K562 (cell line): ENCODE results near the gene RPTOR. TPM values are rescaled to one million over a fixed set of nuclear protein-coding genes. Genes with fewer than 3 reads are reported as not detected.

Experiments
- ATAC-seq: fragments of 200-7000 bp; cut with Tn5 transposase; 3 replicates; pipeline ENCODE4 v1.9.1; 2020; ENCODE audit warnings: moderate library complexity
- BruUV-seq: library from RNA; stranded (reverse); fragments of 400-500 nt; replicated peaks from 2 replicates; lab custom pipeline; 2021; lab: Mats Ljungman, UMichigan
- CTCF ChIA-PET: fragments of 300-600 bp; formaldehyde crosslinking; extraction: SDS; loops from one replicate; lab custom pipeline; 2021; ENCODE audit warnings: low intra/inter-chr PET ratio; lab: Yijun Ruan, JAX
- POLR2A ChIA-PET: fragments of 300-600, 350-650 bp; sonication (Branson Sonifier 250); formaldehyde crosslinking; extraction: SDS; loops from one replicate; lab custom pipeline; 2021; ENCODE audit warnings: antibody characterized with exemption, inconsistent platforms; lab: Yijun Ruan, JAX
- DNase-seq, 4 experiments: peaks; one replicate each; pipeline versions ENCODE4 v3.0.0 to v3.0.0-alpha.2; 2011 to 2018; ENCODE audit warnings: low spot score in 3 of 4, mixed read lengths in 3 of 4; ENCODE audit errors: extremely low read depth in 1 of 4
- FAIRE-seq: peaks from 2 replicates; lab custom pipeline; 2011; peaks lifted over from hg19 to GRCh38; lab: Jason Lieb, UNC
- H2AFZ ChIP-seq: 2 replicates; pipeline ENCODE4 v1.6.0; 2011; ENCODE audit warnings: low read depth, low read length, control low read depth, inconsistent platforms
- H3K27ac ChIP-seq: fragments of 200-600 bp; 3 replicates; pipeline ENCODE4 v1.8.0; 2011; ENCODE audit warnings: low read depth, mild to moderate bottlenecking, control low read depth, inconsistent platforms, low read length, moderate library complexity, mixed read lengths; ENCODE audit errors: extremely low read depth
- H3K27me3 ChIP-seq, 2 experiments: fragments of 300-600 bp in 1 of 2; 2 replicates in 1 of 2; 3 replicates in 1 of 2; pipeline versions ENCODE4 v1.6.0 to v1.8.0; 2011; ENCODE audit warnings: inconsistent platforms in 2 of 2, low read length in 2 of 2, mild to moderate bottlenecking in 1 of 2, mixed read lengths in 1 of 2, moderate library complexity in 1 of 2; ENCODE audit not compliant: control insufficient read depth in 2 of 2, insufficient read depth in 2 of 2
- H3K36me3 ChIP-seq: fragments of 300-600 bp; 3 replicates; pipeline ENCODE4 v1.8.0; 2011; ENCODE audit warnings: mild to moderate bottlenecking, low read length, inconsistent platforms; ENCODE audit not compliant: control insufficient read depth, insufficient read depth
- H3K4me1 ChIP-seq, 2 experiments: fragments of 200-600 bp in 1 of 2; replicated peaks in 1 of 2; 2 replicates in 1 of 2; 3 replicates in 1 of 2; pipeline versions ENCODE4 v1.5.1 to v1.8.0; 2011; ENCODE audit warnings: inconsistent platforms in 2 of 2, low read length in 2 of 2, mild to moderate bottlenecking in 1 of 2, mixed read lengths in 1 of 2, moderate library complexity in 1 of 2; ENCODE audit not compliant: control insufficient read depth in 2 of 2, insufficient read depth in 2 of 2
- H3K4me2 ChIP-seq: 2 replicates; pipeline ENCODE4 v1.6.1; 2011; ENCODE audit warnings: low read length, control low read depth, inconsistent platforms, mixed read lengths; ENCODE audit not compliant: insufficient read depth
- H3K4me3 ChIP-seq: fragments of 200-600 bp; sonication (generic), shearing (Covaris generic); 2 replicates; pipeline ENCODE4 v1.5.1; 2016; ENCODE audit warnings: control low read depth, inconsistent platforms
- H3K79me2 ChIP-seq: fragments of 200-600 bp; 3 replicates; pipeline ENCODE4 v1.8.0; 2011; ENCODE audit warnings: low read length, inconsistent platforms; ENCODE audit not compliant: control insufficient read depth, insufficient read depth
- H3K9ac ChIP-seq, 2 experiments: 2 replicates each; pipeline versions ENCODE4 v1.6.0 to v1.6.1; 2011; ENCODE audit warnings: low read depth in 2 of 2, low read length in 2 of 2, control low read depth in 1 of 2, inconsistent platforms in 1 of 2, mild to moderate bottlenecking in 1 of 2, mixed read lengths in 1 of 2; ENCODE audit not compliant: insufficient read depth in 1 of 2
- H3K9me1 ChIP-seq: one replicate; pipeline ENCODE4 v1.6.0; 2011; ENCODE audit warnings: inconsistent platforms, mild to moderate bottlenecking, low read length, moderate library complexity; ENCODE audit not compliant: control insufficient read depth, insufficient read depth
- H3K9me3 ChIP-seq: replicated peaks from 2 replicates; pipeline ENCODE4 v1.5.1; 2011; ENCODE audit warnings: low read depth, low read length, inconsistent platforms; ENCODE audit not compliant: control insufficient read depth, insufficient read depth
- H4K20me1 ChIP-seq: replicated peaks from 2 replicates; pipeline ENCODE4 v1.6.1; 2011; ENCODE audit warnings: low read length, inconsistent platforms, mixed read lengths; ENCODE audit not compliant: control insufficient read depth, insufficient read depth
- TCFL5 ChIP-seq: fragments of 250-450 bp; sonication (Bioruptor Pico); conservative IDR thresholded peaks from 2 replicates; pipeline ENCODE4 v1.6.1; 2021; ENCODE audit warnings: mild to moderate bottlenecking, moderate library complexity, matching md5 sums
- ZNF408 ChIP-seq: fragments of 250-450 bp; sonication (Bioruptor Pico); IDR thresholded peaks from 2 replicates; pipeline ENCODE4 v1.4.0; 2020; ENCODE audit warnings: low read depth, mild to moderate bottlenecking, moderate library complexity
- ZNF695 ChIP-seq: fragments of 450-650 bp; formaldehyde crosslinking; IDR thresholded peaks from 2 replicates; pipeline ENCODE4 v1.4.0; 2020; ENCODE audit warnings: mild to moderate bottlenecking, moderate library complexity
- WGBS: fragments of 100-300 bp; shearing (Covaris generic); methylation state at CpG from one replicate; pipeline ENCODE4 v1.1.6; 2016; ENCODE audit warnings: low coverage, mixed read lengths; ENCODE audit not compliant: insufficient coverage; ENCODE audit errors: missing lambda C conversion rate; 5-methylcytosine and 5-hydroxymethylcytosine counted together
- in situ Hi-C: fragments of 300-500 bp; cut with MboI; formaldehyde crosslinking; loops from 4 replicates; pipeline ENCODE4 v1.15.0; 2018; ENCODE audit warnings: inconsistent platforms, mixed read lengths
- intact Hi-C: fragments of 100-400 bp; cut with micrococcal nuclease; formaldehyde crosslinking; loops from 2 replicates; pipeline ENCODE4 v1.14.2; 2022
- polyA plus RNA-seq, 8 experiments: library from polyadenylated mRNA; depleted of rRNA in 4 of 8; stranded (reverse) in 5 of 8; unstranded in 3 of 8; fragments of >200 nt; fragmentation: Nextera tagmentation in 2 of 8; fragmentation: Illumina TruSeq in 1 of 8; extraction: Ambion mirVana in 2 of 8; extraction: Trizol in 1 of 8; gene quantifications; 2 replicates each; pipeline versions ENCODE4 v1.2.1 to v1.2.3, GENCODE V29; 2011 to 2014; ENCODE audit warnings: inconsistent platforms in 1 of 8, missing spikeins in 1 of 8
- total RNA-seq, 7 experiments: library from RNA; depleted of rRNA in 6 of 7; stranded (reverse); fragments of >200 nt in 6 of 7; fragmentation: Illumina TruSeq in 2 of 7; extraction: Trizol in 2 of 7; gene quantifications; 2 replicates each; pipeline versions ENCODE4 v1.2.1 to v1.2.3, GENCODE V29; 2011 to 2021; ENCODE audit warnings: low replicate concordance in 1 of 7
- TF ChIP-seq, protein P1 (sequence below): sonication (generic); formaldehyde crosslinking; IDR thresholded peaks from 2 replicates; pipeline ENCODE4 v1.8.0; 2023; ENCODE audit warnings: missing genetic modification reagents, mild to moderate bottlenecking, borderline replicate concordance

The RPTOR gene
- total and polyA plus RNA-seq, 9 of the 15 experiments (the other 6 are each of a cell fraction or from before 2014, with no cell fraction given): 0.24 to 54.1 (median 10.2) TPM

GRCh38 chr17:80727409-80727755, 182.7 kb downstream of the RPTOR start:
- POLR2A ChIA-PET: no interaction called here

More at GRCh38 chr17:80727409-80727755, 182.7 kb downstream of the RPTOR start:
- Histone ChIP-seq H3K4me1 (peaks cover 0 to 12% of the 10 kb centered on the region in 2 experiments; a peak in 1 of 5 replicates), H3K4me2 (no peak overlapping the region), H3K9me3 (no peaks in the 10 kb centered on the region), H3K27ac (no peak overlapping the region), H4K20me1 (no peaks in the 10 kb centered on the region), H2AFZ (no peak overlapping the region), H3K36me3 (peaks cover 7% of the 10 kb centered on the region; the same call in 2 of the 3 replicates), H3K79me2 (peaks cover 13% of the 10 kb centered on the region; the same call in 2 of the 3 replicates), H3K27me3 (no peaks in the 10 kb centered on the region), H3K4me3 (no peak overlapping the region), H3K9ac (no peak overlapping the region), H3K9me1 (no peaks in the 10 kb centered on the region)
- in situ Hi-C loops (no loop called here), intact Hi-C loops (no loop called here)
- TF ChIP-seq, protein P1, sequence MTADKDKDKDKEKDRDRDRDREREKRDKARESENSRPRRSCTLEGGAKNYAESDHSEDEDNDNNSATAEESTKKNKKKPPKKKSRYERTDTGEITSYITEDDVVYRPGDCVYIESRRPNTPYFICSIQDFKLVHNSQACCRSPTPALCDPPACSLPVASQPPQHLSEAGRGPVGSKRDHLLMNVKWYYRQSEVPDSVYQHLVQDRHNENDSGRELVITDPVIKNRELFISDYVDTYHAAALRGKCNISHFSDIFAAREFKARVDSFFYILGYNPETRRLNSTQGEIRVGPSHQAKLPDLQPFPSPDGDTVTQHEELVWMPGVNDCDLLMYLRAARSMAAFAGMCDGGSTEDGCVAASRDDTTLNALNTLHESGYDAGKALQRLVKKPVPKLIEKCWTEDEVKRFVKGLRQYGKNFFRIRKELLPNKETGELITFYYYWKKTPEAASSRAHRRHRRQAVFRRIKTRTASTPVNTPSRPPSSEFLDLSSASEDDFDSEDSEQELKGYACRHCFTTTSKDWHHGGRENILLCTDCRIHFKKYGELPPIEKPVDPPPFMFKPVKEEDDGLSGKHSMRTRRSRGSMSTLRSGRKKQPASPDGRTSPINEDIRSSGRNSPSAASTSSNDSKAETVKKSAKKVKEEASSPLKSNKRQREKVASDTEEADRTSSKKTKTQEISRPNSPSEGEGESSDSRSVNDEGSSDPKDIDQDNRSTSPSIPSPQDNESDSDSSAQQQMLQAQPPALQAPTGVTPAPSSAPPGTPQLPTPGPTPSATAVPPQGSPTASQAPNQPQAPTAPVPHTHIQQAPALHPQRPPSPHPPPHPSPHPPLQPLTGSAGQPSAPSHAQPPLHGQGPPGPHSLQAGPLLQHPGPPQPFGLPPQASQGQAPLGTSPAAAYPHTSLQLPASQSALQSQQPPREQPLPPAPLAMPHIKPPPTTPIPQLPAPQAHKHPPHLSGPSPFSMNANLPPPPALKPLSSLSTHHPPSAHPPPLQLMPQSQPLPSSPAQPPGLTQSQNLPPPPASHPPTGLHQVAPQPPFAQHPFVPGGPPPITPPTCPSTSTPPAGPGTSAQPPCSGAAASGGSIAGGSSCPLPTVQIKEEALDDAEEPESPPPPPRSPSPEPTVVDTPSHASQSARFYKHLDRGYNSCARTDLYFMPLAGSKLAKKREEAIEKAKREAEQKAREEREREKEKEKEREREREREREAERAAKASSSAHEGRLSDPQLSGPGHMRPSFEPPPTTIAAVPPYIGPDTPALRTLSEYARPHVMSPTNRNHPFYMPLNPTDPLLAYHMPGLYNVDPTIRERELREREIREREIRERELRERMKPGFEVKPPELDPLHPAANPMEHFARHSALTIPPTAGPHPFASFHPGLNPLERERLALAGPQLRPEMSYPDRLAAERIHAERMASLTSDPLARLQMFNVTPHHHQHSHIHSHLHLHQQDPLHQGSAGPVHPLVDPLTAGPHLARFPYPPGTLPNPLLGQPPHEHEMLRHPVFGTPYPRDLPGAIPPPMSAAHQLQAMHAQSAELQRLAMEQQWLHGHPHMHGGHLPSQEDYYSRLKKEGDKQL: no peak
- no peak for TF ChIP-seq ZNF408 (CRISPR knock-in tag)
- no peak for TF ChIP-seq TCFL5 (CRISPR knock-in tag)
- no peak for TF ChIP-seq ZNF695 (CRISPR knock-in tag)
- FAIRE-seq (no peak), ATAC-seq (no peak), DNase-seq (no peak)
- CTCF ChIA-PET: no interaction called here
- 90% methylated on average over 13 of the region's 13 CpGs for WGBS
- BruUV-seq: no TSS peak
